Right lobe of liver (tissue), 6 donors: ENCODE data around the gene INTS7. TPM values are rescaled to one million over a fixed set of nuclear protein-coding genes. Genes with fewer than 3 reads are reported as not detected.
"Not testable (repeated sequence)": the region's sequence is repeated elsewhere in the genome, so short reads cannot be mapped to it uniquely, and the experiment has no call there.

Experiments used
- ATAC-seq, 4 donors: fragments of 200-7000 bp; cut with Tn5 transposase; one replicate each; pipeline ENCODE4 v1.9.1; 2020; ENCODE audit warnings: mild to moderate bottlenecking in 4 of 4, moderate library complexity in 4 of 4
- DNase-seq, 3 donors: peaks; one replicate each; pipeline ENCODE4 v3.0.0-alpha.2; 2020
- H3K27ac ChIP-seq, 3 donors: fragments of 200-600 bp; one replicate each; pipeline ENCODE4 v1.8.0; 2022
- H3K27me3 ChIP-seq, 2 donors: fragments of 200-600 bp; one replicate each; pipeline ENCODE4 v1.8.0; 2022
- H3K36me3 ChIP-seq, 4 donors: fragments of 200-600 bp; sonication (generic) in 1 of 4; one replicate each; pipeline versions ENCODE4 v1.5.1 to v1.8.0; 2017 to 2022; ENCODE audit warnings: control low read depth in 1 of 4
- H3K4me1 ChIP-seq, 4 donors: fragments of 200-600 bp; sonication (generic) in 1 of 4; one replicate each; pipeline versions ENCODE4 v1.5.1 to v1.8.0; 2017 to 2022; ENCODE audit warnings: control low read depth in 1 of 4
- H3K4me3 ChIP-seq, 3 donors: fragments of 200-600 bp; one replicate each; pipeline ENCODE4 v1.8.0; 2022
- H3K9me3 ChIP-seq, 4 donors: fragments of 200-600 bp; sonication (generic) in 1 of 4; one replicate each; pipeline versions ENCODE4 v1.5.1 to v1.8.0; 2017 to 2022; ENCODE audit warnings: control low read depth in 1 of 4
- POLR2A ChIP-seq: fragments of 450-650 bp; IDR thresholded peaks from one replicate; pipeline ENCODE4 v1.6.1; 2017; ENCODE audit warnings: antibody characterized with exemption, mild to moderate bottlenecking
- WGBS: methylation state at CpG from one replicate; pipeline ENCODE4 v1.1.6; 2018; ENCODE audit warnings: low coverage, low lambda C conversion rate; ENCODE audit not compliant: insufficient coverage; ENCODE audit errors: missing lambda C conversion rate; 5-methylcytosine and 5-hydroxymethylcytosine counted together
- intact Hi-C, 2 donors: fragments of 100-400 bp; cut with DNase I; formaldehyde crosslinking; loops; one replicate each; pipeline versions ENCODE4 v1.11.2 to v1.14.1; 2022
- total RNA-seq, 6 experiments: library from RNA; depleted of rRNA in 2 of 6; stranded (reverse); fragments of >200 nt in 2 of 6; fragmentation: NEBNext Ultra II Directional in 3 of 6; extraction: Animal tissue kit (Norgen Biotek cat#: 25700) in 3 of 6; gene quantifications; one replicate each; pipeline versions ENCODE4 v1.1.0 to v1.2.4, GENCODE V29; 2016 to 2023
- TF ChIP-seq, protein P1 (sequence below), 4 donors: fragments of 200-600 bp in 3 of 4; fragments of 450-650 bp in 1 of 4; IDR thresholded peaks; one replicate each; pipeline versions ENCODE4 v1.5.1 to v1.8.0; 2016 to 2022; ENCODE audit warnings: antibody characterized with exemption in 4 of 4, mild to moderate bottlenecking in 2 of 4
- donor health status: DM: no; HTN: yes; CAD: no.
- donor health status: DM: no; HTN: no; CAD: no.
- donor health status: DM: no; HTN: no; CAD: no.
- donor health status: DM: no; HTN: yes; CAD: no.
- donor health status: DM: no; HTN: yes; CAD: no.

The INTS7 gene
- total RNA-seq, 6 experiments from 2014 or later, result 5.9 to 14.2 (median 9.6) TPM

DNA sequence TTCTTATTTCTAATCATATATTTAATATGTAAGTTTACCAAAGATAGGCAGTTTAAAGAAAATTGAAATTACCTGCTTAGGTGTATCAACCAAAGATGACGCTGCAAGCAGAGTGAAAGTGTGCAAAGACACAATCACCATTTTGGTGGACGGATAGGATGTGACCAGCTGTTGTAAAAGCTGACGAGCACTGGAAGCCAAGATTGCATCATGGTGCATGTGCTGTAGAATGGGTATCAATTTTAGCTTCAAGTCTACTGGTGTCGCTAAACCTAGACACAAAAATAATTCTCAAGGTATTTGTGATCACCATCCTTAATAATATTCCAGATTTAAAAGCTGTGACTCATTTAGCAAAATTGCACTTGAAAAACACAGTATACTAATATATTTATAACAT lies 28.2 kb downstream of the INTS7 start:
- Histone ChIP-seq H3K27ac (no peak overlapping the region), H3K9me3 (no peaks in the 10 kb centered on the region), H3K4me3 (no peak overlapping the region), H3K4me1 (peaks cover 0 to 4% (median 0%) of the 10 kb centered on the region in 4 donors), H3K36me3 (peaks cover 0 to 10% (median 0%) of the 10 kb centered on the region in 4 donors), H3K27me3 (no peaks in the 10 kb centered on the region)
- ATAC-seq (no peak), DNase-seq (no peak)
- TF ChIP-seq POLR2A, result no peak
- intact Hi-C loops, result no loop called here
- WGBS, result 97% methylated on average over 4 of the region's 4 CpGs

DNA sequence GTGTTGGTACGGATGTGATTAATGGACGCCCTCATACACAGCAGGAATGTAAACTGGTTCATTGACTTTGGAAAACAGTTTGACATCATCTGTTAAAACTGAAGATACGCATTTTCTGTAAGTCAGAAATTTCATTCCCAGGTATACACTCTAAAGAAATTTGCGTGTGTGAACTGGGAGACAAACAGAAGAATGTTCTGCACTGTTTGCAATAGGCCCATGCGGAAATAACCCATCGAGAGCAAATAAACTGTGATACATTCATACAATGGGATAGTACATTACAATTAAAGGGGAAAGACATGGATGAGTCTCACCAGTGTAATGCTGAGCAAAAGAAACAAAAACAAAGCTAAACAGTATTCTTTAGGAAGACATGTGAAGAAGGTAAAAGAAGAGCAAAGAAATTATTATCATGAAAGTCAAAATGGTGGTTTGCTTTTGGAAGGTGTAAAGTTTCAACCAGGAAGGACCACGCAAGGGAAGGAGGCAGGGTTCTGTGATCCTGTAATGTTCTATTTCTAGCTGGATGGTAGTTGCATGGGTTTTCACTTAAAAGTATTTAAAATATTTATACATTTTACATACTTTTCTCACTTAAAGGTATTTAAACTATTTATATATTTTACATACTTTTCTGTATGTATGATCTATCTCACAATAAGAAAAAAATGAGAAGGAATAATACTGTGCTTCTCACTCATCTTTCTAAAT lies 30.3 kb downstream of the INTS7 start:
- ATAC-seq (no peak), DNase-seq (no peak)
- TF ChIP-seq, protein P1, sequence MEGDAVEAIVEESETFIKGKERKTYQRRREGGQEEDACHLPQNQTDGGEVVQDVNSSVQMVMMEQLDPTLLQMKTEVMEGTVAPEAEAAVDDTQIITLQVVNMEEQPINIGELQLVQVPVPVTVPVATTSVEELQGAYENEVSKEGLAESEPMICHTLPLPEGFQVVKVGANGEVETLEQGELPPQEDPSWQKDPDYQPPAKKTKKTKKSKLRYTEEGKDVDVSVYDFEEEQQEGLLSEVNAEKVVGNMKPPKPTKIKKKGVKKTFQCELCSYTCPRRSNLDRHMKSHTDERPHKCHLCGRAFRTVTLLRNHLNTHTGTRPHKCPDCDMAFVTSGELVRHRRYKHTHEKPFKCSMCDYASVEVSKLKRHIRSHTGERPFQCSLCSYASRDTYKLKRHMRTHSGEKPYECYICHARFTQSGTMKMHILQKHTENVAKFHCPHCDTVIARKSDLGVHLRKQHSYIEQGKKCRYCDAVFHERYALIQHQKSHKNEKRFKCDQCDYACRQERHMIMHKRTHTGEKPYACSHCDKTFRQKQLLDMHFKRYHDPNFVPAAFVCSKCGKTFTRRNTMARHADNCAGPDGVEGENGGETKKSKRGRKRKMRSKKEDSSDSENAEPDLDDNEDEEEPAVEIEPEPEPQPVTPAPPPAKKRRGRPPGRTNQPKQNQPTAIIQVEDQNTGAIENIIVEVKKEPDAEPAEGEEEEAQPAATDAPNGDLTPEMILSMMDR (IDR thresholded peaks at IDR 0.05), result no peak
- no peak for TF ChIP-seq POLR2A
- intact Hi-C loops, result no loop called here
- Histone ChIP-seq H3K27ac (no peak overlapping the region), H3K4me3 (no peak overlapping the region), H3K36me3 (peaks cover 0 to 10% (median 0%) of the 10 kb centered on the region in 4 donors), H3K9me3 (no peaks in the 10 kb centered on the region), H3K4me1 (no peaks in the 10 kb centered on the region), H3K27me3 (no peaks in the 10 kb centered on the region)
- WGBS, result 84% methylated on average over 7 of the region's 7 CpGs

DNA sequence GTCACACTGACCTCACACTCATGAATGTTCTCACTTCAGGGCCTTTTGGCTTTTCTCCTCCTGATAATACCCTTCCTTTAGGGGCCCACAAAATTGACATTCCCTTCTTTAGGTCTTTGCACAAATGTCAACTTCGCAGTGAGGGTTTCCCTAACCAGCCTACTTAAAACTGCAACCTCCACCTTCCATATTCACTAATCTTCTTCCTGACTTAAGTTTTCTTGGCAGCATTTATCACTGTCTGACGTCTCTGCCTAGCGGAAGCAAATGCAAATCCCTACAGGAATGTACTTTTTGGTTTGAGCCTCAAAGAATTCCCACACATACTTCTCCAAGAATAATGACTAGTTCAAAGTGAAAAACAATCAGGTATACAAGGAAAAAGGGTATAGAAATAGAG lies 32.8 kb downstream of the INTS7 start:
- Histone ChIP-seq H3K9me3 (no peaks in the 10 kb centered on the region), H3K27ac (no peak overlapping the region), H3K27me3 (no peaks in the 10 kb centered on the region), H3K4me1 (no peaks in the 10 kb centered on the region), H3K4me3 (no peak overlapping the region), H3K36me3 (peaks cover 0 to 10% (median 0%) of the 10 kb centered on the region in 4 donors)
- TF ChIP-seq POLR2A, result no peak
- TF ChIP-seq, protein P1 (IDR thresholded peaks at IDR 0.05), result no peak
- 91% methylated on average over 3 of the region's 3 CpGs for WGBS
- intact Hi-C loops, result no loop called here
- ATAC-seq (no peak), DNase-seq (no peak)

DNA sequence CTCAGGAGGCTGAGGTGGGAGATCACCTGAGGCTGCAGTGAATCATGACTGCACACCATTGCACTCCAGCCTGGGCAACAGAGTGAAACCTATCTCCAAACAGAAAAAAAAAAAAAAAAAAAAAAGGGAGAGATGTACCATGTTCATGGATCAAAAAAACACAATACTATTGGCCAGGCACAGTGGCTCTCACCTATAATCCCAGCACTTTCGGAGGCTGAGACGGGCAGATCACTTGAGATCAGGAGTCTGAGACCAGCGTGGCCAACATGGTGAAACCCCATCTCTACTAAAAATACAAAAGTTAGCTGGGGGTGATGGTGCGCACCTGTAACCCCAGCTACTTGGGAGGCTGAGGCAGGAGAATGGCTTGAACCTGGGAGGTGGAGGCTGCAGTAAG lies 37.9 kb downstream of the INTS7 start:
- H3K9me3 ChIP-seq, H3K4me3 ChIP-seq, DNase-seq, H3K27me3 ChIP-seq, H3K36me3 ChIP-seq, ATAC-seq, intact Hi-C loops, H3K4me1 ChIP-seq, H3K27ac ChIP-seq: not testable (repeated sequence)
- 95% methylated on average over 4 of the region's 4 CpGs for WGBS

DNA sequence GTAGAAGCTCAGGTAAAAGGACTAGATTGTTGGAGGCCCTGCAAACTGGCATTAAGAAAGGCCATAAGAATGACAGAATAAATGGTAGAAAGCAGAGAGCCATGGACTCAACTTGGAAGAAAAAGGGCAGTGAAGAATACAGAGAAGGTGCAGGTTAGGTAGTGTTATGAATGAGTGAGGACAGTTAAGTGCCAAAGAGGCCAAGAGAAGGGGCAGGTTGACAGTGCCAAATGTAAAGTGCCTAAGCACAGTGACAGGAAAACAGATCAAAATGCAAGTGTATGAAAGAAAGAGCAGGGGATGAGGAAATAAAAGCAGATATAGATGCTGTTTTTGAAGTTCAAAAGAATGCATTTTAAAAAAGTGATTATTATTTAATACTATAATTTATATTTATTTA lies 43.7 kb downstream of the INTS7 start:
- no peak for DNase-seq
- Histone ChIP-seq H3K27me3 (no peaks in the 10 kb centered on the region), H3K4me3 (no peak overlapping the region), H3K36me3 (no peaks in the 10 kb centered on the region), H3K9me3 (no peaks in the 10 kb centered on the region), H3K4me1 (peaks cover 0 to 19% (median 0%) of the 10 kb centered on the region in 4 donors), H3K27ac (no peak overlapping the region)
- intact Hi-C loops, result no loop called here
- ATAC-seq, result no peak
- TF ChIP-seq, protein P1 (IDR thresholded peaks at IDR 0.05), result no peak
- TF ChIP-seq POLR2A, result no peak
